DND-41 (cell line): ENCODE data around the gene OPCML.

Experiments
- EZH2 ChIP-seq: IDR thresholded peaks from 3 replicates; pipeline ENCODE4 v1.6.1; 2012; ENCODE audit warnings: borderline replicate concordance, low read depth, mild to moderate bottlenecking, moderate library complexity, low read length, inconsistent platforms; ENCODE audit not compliant: severe bottlenecking
- TF ChIP-seq, protein P1 (sequence below): IDR thresholded peaks from 2 replicates; pipeline ENCODE4 v1.5.1; 2012; ENCODE audit warnings: borderline replicate concordance, low read length, moderate library complexity, mild to moderate bottlenecking; ENCODE audit not compliant: poor library complexity, severe bottlenecking; ENCODE audit errors: extremely low read depth

DNA sequence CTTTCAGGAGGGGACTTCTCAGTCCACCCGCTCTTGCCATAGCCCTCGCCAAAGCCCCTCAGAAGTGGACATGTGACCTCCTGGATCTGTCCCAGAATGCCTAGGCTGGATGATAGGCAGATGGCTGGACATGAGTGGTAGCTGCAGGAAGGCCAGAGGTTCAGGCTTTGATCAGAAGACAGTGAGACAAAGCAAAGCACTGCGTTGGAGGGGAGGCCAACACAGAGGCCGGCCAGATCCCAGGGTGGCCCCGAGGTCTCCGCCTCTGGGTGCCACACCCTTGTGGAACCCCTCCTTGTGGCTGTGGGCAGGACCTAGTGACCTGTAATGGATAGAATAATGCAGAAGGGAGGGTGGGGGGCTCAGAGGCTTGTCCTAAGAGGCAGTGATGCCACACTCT lies 147.6 kb downstream of the OPCML start:
- TF ChIP-seq, protein P1, sequence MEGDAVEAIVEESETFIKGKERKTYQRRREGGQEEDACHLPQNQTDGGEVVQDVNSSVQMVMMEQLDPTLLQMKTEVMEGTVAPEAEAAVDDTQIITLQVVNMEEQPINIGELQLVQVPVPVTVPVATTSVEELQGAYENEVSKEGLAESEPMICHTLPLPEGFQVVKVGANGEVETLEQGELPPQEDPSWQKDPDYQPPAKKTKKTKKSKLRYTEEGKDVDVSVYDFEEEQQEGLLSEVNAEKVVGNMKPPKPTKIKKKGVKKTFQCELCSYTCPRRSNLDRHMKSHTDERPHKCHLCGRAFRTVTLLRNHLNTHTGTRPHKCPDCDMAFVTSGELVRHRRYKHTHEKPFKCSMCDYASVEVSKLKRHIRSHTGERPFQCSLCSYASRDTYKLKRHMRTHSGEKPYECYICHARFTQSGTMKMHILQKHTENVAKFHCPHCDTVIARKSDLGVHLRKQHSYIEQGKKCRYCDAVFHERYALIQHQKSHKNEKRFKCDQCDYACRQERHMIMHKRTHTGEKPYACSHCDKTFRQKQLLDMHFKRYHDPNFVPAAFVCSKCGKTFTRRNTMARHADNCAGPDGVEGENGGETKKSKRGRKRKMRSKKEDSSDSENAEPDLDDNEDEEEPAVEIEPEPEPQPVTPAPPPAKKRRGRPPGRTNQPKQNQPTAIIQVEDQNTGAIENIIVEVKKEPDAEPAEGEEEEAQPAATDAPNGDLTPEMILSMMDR = no peak
- TF ChIP-seq EZH2 = no peak
